ENCODE measurements around the gene PTPN18.
"Not testable (repeated sequence)": the region's sequence is repeated elsewhere in the genome, so short reads cannot be mapped to it uniquely, and the experiment has no call there.

PTPN18 gene

DNA sequence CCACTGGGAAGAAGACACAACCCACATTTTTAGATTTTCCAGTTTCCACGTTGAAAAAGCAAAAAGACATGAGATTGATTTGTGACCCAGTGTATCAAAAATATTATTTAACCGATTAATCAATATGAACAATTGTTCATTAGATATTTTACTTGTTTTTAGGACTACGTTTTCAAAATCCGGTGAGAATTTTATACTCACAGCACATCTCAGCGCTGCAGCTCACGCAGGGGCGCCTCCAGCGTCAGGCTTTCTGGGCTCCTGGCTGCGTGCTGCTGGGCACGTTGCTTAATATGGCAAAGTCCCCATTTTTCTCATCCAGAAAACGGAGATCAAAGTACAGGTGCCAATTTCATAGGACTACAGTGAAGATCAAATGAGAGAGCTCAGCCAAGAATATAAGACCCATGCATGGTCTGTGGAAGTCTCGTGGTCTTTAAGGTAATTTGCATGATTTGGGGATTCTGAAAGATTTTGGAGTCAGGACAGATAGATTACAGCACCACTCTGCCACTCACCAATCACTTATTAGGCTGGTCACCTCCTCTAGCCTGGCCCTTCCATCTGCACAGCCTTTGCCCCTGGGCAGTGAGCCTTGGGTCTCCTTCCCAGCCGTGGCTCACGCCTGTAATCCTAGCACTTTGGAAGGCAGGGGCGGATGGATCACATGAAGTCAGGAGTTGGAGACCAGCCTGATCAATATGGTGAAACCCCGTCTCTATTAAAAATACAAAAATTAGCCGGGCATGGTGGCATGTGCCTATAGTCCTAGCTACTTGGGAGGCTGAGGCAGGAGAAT, 36.2 kb downstream of the PTPN18 start:
- H3K27me3 ChIP-seq, result peaks cover 0 to 14% (median 5%) of the 10 kb centered on the region in 11 experiments; a peak in 12 of 22 replicates
- H3K4me3 ChIP-seq, result 0 out of 20 replicates have a peak overlapping the region, but pooled peaks of 2 of the 10 experiments have one; percentile 10 to 37
- no peak for TF ChIP-seq Cebpa-rat (IDR thresholded peaks at IDR 0.05)
- H3K9me3 ChIP-seq (replicated peaks in 1 of 11), result peaks cover 0 to 14% (median 8%) of the 10 kb centered on the region in 11 experiments; a peak in 5 of 22 replicates
- peaks cover 0 to 9% (median 0%) of the 10 kb centered on the region in 11 experiments; a peak in 4 of 22 replicates for H3K36me3 ChIP-seq
- H3K4me2 ChIP-seq, result peak overlapping the region in 7 of 11 experiments; percentile 46 to 89 (median 73); a peak in 7 of 22 replicates
- no peaks in the 10 kb centered on the region; a peak in 1 of 22 replicates for H4K20me1 ChIP-seq
- no peak overlapping the region for H3K27ac ChIP-seq
- H3K9ac ChIP-seq, result no peak overlapping the region
- H3K4me1 ChIP-seq, result peaks cover 20 to 61% (median 27%) of the 10 kb centered on the region in 10 experiments

DNA sequence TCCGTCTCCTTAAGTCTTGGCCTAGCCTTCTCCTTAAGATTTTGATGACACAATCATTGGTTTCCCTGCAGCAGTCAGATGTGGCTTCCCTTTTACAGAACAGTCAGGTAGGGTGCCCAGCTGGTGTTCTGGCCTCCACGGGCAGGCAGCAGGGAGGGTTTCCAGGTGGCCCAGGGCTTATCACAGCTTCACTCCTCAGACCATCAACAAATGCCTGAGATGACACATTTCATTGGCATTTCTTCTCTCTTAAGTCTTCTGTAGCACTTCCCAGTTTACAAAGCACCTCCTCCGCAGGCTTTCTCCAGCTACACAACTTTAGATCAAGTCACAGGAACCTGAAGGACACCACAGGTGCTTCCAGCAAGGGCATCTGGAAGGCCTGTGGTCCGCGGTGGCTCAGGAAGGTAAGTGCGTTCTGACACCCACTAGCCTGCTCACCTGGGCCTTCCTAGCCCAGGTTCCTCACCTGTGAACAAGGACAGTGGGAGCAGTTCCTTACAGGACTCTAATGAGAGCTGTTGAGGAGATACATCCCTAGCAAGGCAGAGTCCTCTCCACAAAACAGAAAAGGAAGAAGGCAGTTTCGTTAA, 37.6 kb downstream of the PTPN18 start:
- H3K4me3 ChIP-seq, result no peak overlapping the region
- H3K27ac ChIP-seq, result no peak overlapping the region
- H3K36me3 ChIP-seq, result peaks cover 0 to 6% (median 0%) of the 10 kb centered on the region in 11 experiments; a peak in 1 of 22 replicates
- no peak overlapping the region for H3K9ac ChIP-seq
- TF ChIP-seq Cebpa-rat (IDR thresholded peaks at IDR 0.05), result no peak
- H3K9me3 ChIP-seq (replicated peaks in 1 of 11), result peaks cover 0 to 14% (median 8%) of the 10 kb centered on the region in 11 experiments; a peak in 5 of 22 replicates
- no peaks in the 10 kb centered on the region for H4K20me1 ChIP-seq
- peaks cover 16 to 47% (median 21%) of the 10 kb centered on the region in 10 experiments for H3K4me1 ChIP-seq
- peaks cover 0 to 14% (median 5%) of the 10 kb centered on the region in 11 experiments; a peak in 12 of 22 replicates for H3K27me3 ChIP-seq
- no peak overlapping the region for H3K4me2 ChIP-seq

DNA sequence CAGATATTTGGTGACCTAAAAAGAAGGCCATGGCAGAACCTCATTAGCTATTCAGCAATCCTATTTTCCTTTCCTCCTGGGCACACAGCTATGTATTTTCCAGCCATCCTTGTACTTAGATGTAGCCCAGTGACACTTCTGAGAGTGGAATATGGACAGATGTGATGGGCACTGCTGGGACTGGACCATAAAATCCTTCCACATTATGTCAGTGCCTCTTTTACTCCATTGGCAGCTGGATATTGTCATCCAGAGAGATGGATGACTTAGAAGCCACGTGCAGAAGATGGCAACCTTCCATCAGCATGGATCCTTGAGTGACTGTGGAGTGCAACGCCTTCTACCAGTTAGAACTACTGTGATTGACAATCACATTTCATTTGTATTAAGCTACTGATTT, 50.4 kb downstream of the PTPN18 start:
- H3K9ac ChIP-seq; H3K27ac ChIP-seq; H3K4me1 ChIP-seq; H3K27me3 ChIP-seq; H4K20me1 ChIP-seq; H3K4me3 ChIP-seq; H3K4me2 ChIP-seq; H3K36me3 ChIP-seq; H3K9me3 ChIP-seq (replicated peaks in 1 of 11): not testable (repeated sequence)

DNA sequence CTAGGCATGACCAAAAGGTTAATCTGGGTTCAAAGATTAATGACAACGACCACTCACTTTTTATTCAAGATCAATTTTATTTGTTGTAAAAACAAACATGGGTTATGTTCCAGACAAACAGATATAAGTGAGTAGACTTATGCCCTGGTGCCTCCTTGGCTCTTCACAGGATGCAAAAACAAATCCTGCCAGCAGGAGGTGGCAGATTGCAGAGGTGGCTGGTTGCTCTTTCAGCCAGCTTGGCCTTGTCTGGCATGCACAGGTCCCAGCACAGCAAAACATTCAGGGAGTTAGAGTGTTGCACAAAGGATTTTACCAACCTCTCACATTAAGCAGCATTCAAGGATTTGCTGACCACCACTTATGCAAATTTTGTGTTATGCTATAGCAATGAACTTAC, 60.8 kb downstream of the PTPN18 start:
- not testable (repeated sequence) for H3K9me3 ChIP-seq (replicated peaks in 1 of 11); H4K20me1 ChIP-seq

DNA sequence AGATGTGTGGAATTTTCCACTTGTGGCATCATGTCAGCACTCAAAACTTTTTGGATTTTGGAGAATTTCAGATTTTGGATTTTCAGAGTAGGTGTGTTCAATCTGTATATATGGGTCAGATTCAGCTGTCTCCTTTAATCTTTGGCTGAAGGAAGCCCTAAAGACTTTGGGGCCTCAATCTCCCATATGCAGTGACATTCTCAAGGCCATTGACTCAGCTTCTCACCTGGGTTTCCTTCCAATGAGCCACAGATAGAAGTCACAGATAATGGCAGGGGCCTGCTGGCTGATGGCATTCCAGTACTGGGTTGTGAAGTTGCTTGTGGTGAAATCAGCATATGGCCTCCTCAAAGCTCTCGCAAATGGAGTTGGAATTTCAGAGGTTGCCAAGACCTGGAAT, 63.0 kb downstream of the PTPN18 start:
- not testable (repeated sequence) for H3K4me2 ChIP-seq; H3K9me3 ChIP-seq (replicated peaks in 1 of 11); H3K27me3 ChIP-seq; H4K20me1 ChIP-seq; H3K4me1 ChIP-seq; H3K27ac ChIP-seq; H3K36me3 ChIP-seq; H3K9ac ChIP-seq; H3K4me3 ChIP-seq

More for the DNA sequence above, 60.8 kb downstream of the PTPN18 start:
- not testable (repeated sequence) for H3K27ac ChIP-seq, H3K36me3 ChIP-seq, H3K4me1 ChIP-seq, H3K4me2 ChIP-seq, H3K9ac ChIP-seq, H3K27me3 ChIP-seq, H3K4me3 ChIP-seq

All from BLaER1 treated with 17β-estradiol and CSF1 and Interleukin-3, amounts not matched to agents 10 nM and 100 nM (cell line).